GM12878 (cell line): ENCODE results near the gene TBC1D24. TPM values are rescaled to one million over a fixed set of nuclear protein-coding genes. Genes with fewer than 3 reads are reported as not detected.

ENCODE experiments used
- CHD2 ChIP-seq: IDR thresholded peaks from 2 replicates; pipeline ENCODE4 v1.6.1; 2011; ENCODE audit warnings: low read depth, low read length, improper control_type of control experiment, borderline replicate concordance
- GATAD2B ChIP-seq: fragments of 450-650 bp; conservative IDR thresholded peaks from 2 replicates; pipeline ENCODE4 v1.6.1; 2017; ENCODE audit warnings: low read depth, mild to moderate bottlenecking, moderate library complexity
- IKZF1 ChIP-seq: fragments of 450-650 bp; conservative IDR thresholded peaks from 2 replicates; pipeline ENCODE4 v1.6.1; 2017; ENCODE audit warnings: antibody characterized with exemption, mild to moderate bottlenecking
- JUND ChIP-seq: IDR thresholded peaks from 2 replicates; pipeline ENCODE4 v1.6.1; 2012; ENCODE audit warnings: low read depth, mild to moderate bottlenecking, low read length, improper control_type of control experiment, moderate library complexity
- SREBF2 ChIP-seq: IDR thresholded peaks from 2 replicates; pipeline ENCODE4 v1.6.1; 2012; ENCODE audit warnings: mild to moderate bottlenecking, low read length
- STAT1 ChIP-seq: fragments of 450-650 bp; conservative IDR thresholded peaks from 2 replicates; pipeline ENCODE4 v1.6.1; 2014; ENCODE audit warnings: antibody characterized with exemption, mild to moderate bottlenecking
- TBL1XR1 ChIP-seq: IDR thresholded peaks from 2 replicates; pipeline ENCODE4 v1.6.1; 2012; ENCODE audit warnings: low read depth, low read length, improper control_type of control experiment
- YBX1 ChIP-seq: fragments of 450-650 bp; IDR thresholded peaks from 2 replicates; pipeline ENCODE4 v1.6.1; 2016; ENCODE audit warnings: antibody characterized with exemption
- ZZZ3 ChIP-seq: IDR thresholded peaks from 2 replicates; pipeline ENCODE4 v1.6.1; 2011; ENCODE audit warnings: low read depth; ENCODE audit not compliant: control insufficient read depth, insufficient read length
- polyA plus RNA-seq, 11 experiments: library from polyadenylated mRNA; depleted of rRNA in 4 of 11; unstranded in 6 of 11; stranded (reverse) in 5 of 11; fragments of >200 nt; fragmentation: Nextera tagmentation in 4 of 11; fragmentation: Illumina TruSeq in 1 of 11; extraction: Ambion mirVana in 4 of 11; extraction: Trizol in 1 of 11; gene quantifications; 1 replicate in 1 of 11; 2 replicates in 10 of 11; pipeline versions ENCODE4 v1.2.1 to v1.2.3, GENCODE V29; 2011 to 2016; ENCODE audit warnings: inconsistent platforms in 2 of 11, missing spikeins in 2 of 11, low read depth in 1 of 11
- total RNA-seq, 4 experiments: library from RNA; depleted of rRNA in 3 of 4; stranded (reverse); fragments of >200 nt in 3 of 4; fragmentation: Illumina TruSeq in 1 of 4; extraction: Trizol in 1 of 4; gene quantifications; 2 replicates each; pipeline versions ENCODE4 v1.2.1 to v1.2.3, GENCODE V29; 2013 to 2021
- TF ChIP-seq, protein P1 (sequence below): IDR thresholded peaks from 2 replicates; pipeline ENCODE4 v1.6.1; 2012; ENCODE audit warnings: low read depth, low read length, improper control_type of control experiment
- TF ChIP-seq, protein P2 (sequence below): IDR thresholded peaks from 2 replicates; pipeline ENCODE4 v1.6.1; 2011; ENCODE audit warnings: borderline replicate concordance, low read depth, mild to moderate bottlenecking, moderate library complexity, low read length; ENCODE audit not compliant: insufficient read depth, poor library complexity, severe bottlenecking
- TF ChIP-seq, protein P3 (sequence below): IDR thresholded peaks from 2 replicates; pipeline ENCODE4 v1.6.1; 2012; ENCODE audit warnings: low read length, inconsistent platforms
- TF ChIP-seq, protein P4 (sequence below): fragments of 450-650 bp; IDR thresholded peaks from 2 replicates; pipeline ENCODE4 v1.6.1; 2017; ENCODE audit warnings: low read depth, mild to moderate bottlenecking, moderate library complexity
- TF ChIP-seq, protein P5 (sequence below): fragments of 450-650 bp; IDR thresholded peaks from 2 replicates; pipeline ENCODE4 v1.6.1; 2014; ENCODE audit warnings: mild to moderate bottlenecking
- TF ChIP-seq, protein P6 (sequence below): fragments of 450-650 bp; IDR thresholded peaks from 2 replicates; pipeline ENCODE4 v1.6.1; 2017; ENCODE audit warnings: mild to moderate bottlenecking
- TF ChIP-seq, protein P7 (sequence below): IDR thresholded peaks from 2 replicates; pipeline ENCODE4 v1.6.1; 2011; ENCODE audit warnings: low read depth, mild to moderate bottlenecking, low read length, moderate library complexity, borderline replicate concordance; ENCODE audit errors: extremely low read depth
- TF ChIP-seq, protein P8 (sequence below): fragments of 450-650 bp; formaldehyde crosslinking; IDR thresholded peaks from 2 replicates; pipeline ENCODE4 v1.5.0; 2022; ENCODE audit warnings: mild to moderate bottlenecking, missing genetic modification characterization

Gene TBC1D24
- total and polyA plus RNA-seq, 10 of the 15 experiments (the other 5 are each of a cell fraction or from before 2014, with no cell fraction given), result 1.1 to 9.6 (median 4.5) TPM

DNA sequence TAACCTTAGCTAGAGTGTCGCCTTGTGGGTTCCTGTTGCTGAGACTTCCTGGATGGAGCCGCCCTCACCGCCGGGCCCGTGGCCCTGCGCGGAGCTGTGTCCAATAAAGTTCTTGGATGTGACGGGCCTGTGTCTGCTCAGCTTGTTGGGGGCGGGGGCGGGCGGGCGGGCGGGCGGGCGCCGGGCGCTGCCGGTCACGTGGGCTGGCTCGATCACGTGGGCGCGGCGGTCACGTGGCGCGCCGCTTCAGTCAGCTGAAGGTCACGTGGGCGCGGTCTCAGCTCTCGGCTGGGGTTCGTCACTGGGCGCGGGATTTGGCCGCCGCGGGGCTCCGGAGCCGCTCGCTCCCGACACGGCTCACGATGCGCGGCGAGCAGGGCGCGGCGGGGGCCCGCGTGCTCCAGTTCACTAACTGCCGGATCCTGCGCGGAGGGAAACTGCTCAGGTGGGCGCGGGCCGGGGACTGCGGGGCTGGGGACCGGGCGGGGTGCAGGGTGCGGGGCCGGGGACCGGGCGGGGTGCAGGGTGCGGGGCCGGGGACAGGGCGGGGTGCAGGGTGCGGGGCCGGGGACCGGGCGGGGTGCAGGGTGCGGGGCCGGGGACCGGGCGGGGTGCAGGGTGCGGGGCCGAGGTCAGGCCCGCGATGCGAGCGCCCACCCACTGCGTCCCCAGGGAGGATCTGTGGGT is 45.3 kb downstream of the TBC1D24 start, which contains the start of gene AMDHD2 (continued):
- no peak for TF ChIP-seq GATAD2B
- TF ChIP-seq JUND, result no peak
- TF ChIP-seq, protein P1, sequence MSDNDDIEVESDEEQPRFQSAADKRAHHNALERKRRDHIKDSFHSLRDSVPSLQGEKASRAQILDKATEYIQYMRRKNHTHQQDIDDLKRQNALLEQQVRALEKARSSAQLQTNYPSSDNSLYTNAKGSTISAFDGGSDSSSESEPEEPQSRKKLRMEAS, result peak; percentile 98
- peak; percentile 77; the same call in 1 of the 2 replicates for TF ChIP-seq TBL1XR1
- TF ChIP-seq ZZZ3, result no peak
- TF ChIP-seq, protein P2, sequence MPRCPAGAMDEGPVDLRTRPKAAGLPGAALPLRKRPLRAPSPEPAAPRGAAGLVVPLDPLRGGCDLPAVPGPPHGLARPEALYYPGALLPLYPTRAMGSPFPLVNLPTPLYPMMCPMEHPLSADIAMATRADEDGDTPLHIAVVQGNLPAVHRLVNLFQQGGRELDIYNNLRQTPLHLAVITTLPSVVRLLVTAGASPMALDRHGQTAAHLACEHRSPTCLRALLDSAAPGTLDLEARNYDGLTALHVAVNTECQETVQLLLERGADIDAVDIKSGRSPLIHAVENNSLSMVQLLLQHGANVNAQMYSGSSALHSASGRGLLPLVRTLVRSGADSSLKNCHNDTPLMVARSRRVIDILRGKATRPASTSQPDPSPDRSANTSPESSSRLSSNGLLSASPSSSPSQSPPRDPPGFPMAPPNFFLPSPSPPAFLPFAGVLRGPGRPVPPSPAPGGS, result peak; percentile 98
- TF ChIP-seq, protein P3, sequence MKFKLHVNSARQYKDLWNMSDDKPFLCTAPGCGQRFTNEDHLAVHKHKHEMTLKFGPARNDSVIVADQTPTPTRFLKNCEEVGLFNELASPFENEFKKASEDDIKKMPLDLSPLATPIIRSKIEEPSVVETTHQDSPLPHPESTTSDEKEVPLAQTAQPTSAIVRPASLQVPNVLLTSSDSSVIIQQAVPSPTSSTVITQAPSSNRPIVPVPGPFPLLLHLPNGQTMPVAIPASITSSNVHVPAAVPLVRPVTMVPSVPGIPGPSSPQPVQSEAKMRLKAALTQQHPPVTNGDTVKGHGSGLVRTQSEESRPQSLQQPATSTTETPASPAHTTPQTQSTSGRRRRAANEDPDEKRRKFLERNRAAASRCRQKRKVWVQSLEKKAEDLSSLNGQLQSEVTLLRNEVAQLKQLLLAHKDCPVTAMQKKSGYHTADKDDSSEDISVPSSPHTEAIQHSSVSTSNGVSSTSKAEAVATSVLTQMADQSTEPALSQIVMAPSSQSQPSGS, result no peak
- TF ChIP-seq STAT1, result no peak
- TF ChIP-seq IKZF1, result peak; percentile 48
- TF ChIP-seq, protein P4, sequence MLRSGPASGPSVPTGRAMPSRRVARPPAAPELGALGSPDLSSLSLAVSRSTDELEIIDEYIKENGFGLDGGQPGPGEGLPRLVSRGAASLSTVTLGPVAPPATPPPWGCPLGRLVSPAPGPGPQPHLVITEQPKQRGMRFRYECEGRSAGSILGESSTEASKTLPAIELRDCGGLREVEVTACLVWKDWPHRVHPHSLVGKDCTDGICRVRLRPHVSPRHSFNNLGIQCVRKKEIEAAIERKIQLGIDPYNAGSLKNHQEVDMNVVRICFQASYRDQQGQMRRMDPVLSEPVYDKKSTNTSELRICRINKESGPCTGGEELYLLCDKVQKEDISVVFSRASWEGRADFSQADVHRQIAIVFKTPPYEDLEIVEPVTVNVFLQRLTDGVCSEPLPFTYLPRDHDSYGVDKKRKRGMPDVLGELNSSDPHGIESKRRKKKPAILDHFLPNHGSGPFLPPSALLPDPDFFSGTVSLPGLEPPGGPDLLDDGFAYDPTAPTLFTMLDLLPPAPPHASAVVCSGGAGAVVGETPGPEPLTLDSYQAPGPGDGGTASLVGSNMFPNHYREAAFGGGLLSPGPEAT, result 0 out of 2 replicates have a peak, but pooled peaks have one; percentile 14
- TF ChIP-seq, protein P5, sequence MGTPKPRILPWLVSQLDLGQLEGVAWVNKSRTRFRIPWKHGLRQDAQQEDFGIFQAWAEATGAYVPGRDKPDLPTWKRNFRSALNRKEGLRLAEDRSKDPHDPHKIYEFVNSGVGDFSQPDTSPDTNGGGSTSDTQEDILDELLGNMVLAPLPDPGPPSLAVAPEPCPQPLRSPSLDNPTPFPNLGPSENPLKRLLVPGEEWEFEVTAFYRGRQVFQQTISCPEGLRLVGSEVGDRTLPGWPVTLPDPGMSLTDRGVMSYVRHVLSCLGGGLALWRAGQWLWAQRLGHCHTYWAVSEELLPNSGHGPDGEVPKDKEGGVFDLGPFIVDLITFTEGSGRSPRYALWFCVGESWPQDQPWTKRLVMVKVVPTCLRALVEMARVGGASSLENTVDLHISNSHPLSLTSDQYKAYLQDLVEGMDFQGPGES, result peak; percentile 59; the same call in 1 of the 2 replicates
- TF ChIP-seq CHD2, result peak; percentile 90
- no peak for TF ChIP-seq YBX1
- TF ChIP-seq, protein P6, sequence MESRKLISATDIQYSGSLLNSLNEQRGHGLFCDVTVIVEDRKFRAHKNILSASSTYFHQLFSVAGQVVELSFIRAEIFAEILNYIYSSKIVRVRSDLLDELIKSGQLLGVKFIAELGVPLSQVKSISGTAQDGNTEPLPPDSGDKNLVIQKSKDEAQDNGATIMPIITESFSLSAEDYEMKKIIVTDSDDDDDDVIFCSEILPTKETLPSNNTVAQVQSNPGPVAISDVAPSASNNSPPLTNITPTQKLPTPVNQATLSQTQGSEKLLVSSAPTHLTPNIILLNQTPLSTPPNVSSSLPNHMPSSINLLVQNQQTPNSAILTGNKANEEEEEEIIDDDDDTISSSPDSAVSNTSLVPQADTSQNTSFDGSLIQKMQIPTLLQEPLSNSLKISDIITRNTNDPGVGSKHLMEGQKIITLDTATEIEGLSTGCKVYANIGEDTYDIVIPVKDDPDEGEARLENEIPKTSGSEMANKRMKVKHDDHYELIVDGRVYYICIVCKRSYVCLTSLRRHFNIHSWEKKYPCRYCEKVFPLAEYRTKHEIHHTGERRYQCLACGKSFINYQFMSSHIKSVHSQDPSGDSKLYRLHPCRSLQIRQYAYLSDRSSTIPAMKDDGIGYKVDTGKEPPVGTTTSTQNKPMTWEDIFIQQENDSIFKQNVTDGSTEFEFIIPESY, result no peak
- TF ChIP-seq, protein P7, sequence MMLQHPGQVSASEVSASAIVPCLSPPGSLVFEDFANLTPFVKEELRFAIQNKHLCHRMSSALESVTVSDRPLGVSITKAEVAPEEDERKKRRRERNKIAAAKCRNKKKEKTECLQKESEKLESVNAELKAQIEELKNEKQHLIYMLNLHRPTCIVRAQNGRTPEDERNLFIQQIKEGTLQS, result peak; percentile 100
- TF ChIP-seq SREBF2, result no peak
- TF ChIP-seq, protein P8, sequence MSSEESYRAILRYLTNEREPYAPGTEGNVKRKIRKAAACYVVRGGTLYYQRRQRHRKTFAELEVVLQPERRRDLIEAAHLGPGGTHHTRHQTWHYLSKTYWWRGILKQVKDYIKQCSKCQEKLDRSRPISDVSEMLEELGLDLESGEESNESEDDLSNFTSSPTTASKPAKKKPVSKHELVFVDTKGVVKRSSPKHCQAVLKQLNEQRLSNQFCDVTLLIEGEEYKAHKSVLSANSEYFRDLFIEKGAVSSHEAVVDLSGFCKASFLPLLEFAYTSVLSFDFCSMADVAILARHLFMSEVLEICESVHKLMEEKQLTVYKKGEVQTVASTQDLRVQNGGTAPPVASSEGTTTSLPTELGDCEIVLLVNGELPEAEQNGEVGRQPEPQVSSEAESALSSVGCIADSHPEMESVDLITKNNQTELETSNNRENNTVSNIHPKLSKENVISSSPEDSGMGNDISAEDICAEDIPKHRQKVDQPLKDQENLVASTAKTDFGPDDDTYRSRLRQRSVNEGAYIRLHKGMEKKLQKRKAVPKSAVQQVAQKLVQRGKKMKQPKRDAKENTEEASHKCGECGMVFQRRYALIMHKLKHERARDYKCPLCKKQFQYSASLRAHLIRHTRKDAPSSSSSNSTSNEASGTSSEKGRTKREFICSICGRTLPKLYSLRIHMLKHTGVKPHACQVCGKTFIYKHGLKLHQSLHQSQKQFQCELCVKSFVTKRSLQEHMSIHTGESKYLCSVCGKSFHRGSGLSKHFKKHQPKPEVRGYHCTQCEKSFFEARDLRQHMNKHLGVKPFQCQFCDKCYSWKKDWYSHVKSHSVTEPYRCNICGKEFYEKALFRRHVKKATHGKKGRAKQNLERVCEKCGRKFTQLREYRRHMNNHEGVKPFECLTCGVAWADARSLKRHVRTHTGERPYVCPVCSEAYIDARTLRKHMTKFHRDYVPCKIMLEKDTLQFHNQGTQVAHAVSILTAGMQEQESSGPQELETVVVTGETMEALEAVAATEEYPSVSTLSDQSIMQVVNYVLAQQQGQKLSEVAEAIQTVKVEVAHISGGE (CRISPR knock-in tag), result no peak
